Naive B cell (primary cell): ENCODE results near the gene CHADL. TPM values are rescaled to one million over a fixed set of nuclear protein-coding genes. Genes with fewer than 3 reads are reported as not detected.

Experiments used
- ATAC-seq, 2 donors: fragments of 150-1000 bp; cut with Tn5 transposase; 2 replicates each; pipeline ENCODE4 v1.10.0; 2021; ENCODE audit warnings: low read depth in 2 of 2, mild to moderate bottlenecking in 2 of 2, moderate library complexity in 2 of 2
- DNase-seq: peaks from one replicate; pipeline ENCODE4 v3.0.0; 2022
- H3K27ac Mint-ChIP-seq, 6 donors: one replicate each; pipeline ENCODE4 v1.8.0; 2020 to 2022; ENCODE audit warnings: mild to moderate bottlenecking in 6 of 6, mixed read lengths in 6 of 6, moderate library complexity in 5 of 6, inconsistent platforms in 2 of 6
- H3K27me3 Mint-ChIP-seq, 3 donors: one replicate each; pipeline ENCODE4 v1.8.0; 2021 to 2022; ENCODE audit warnings: mixed read lengths in 3 of 3, mild to moderate bottlenecking in 1 of 3
- H3K36me3 Mint-ChIP-seq, 2 donors: one replicate each; pipeline ENCODE4 v1.8.0; 2020 to 2022; ENCODE audit warnings: mixed read lengths in 2 of 2, inconsistent platforms in 1 of 2, mild to moderate bottlenecking in 1 of 2
- H3K4me1 Mint-ChIP-seq, 3 donors: one replicate each; pipeline ENCODE4 v1.8.0; 2020 to 2022; ENCODE audit warnings: mixed read lengths in 3 of 3, inconsistent platforms in 1 of 3, mild to moderate bottlenecking in 1 of 3, moderate library complexity in 1 of 3
- H3K4me3 Mint-ChIP-seq, 8 donors: one replicate each; pipeline ENCODE4 v1.8.0; 2020 to 2022; ENCODE audit warnings: mild to moderate bottlenecking in 8 of 8, mixed read lengths in 8 of 8, moderate library complexity in 8 of 8, inconsistent platforms in 2 of 8
- H3K9me3 Mint-ChIP-seq, 7 donors: one replicate each; pipeline ENCODE4 v1.8.0; 2020 to 2022; ENCODE audit warnings: mixed read lengths in 7 of 7, mild to moderate bottlenecking in 5 of 7, inconsistent platforms in 2 of 7, moderate library complexity in 1 of 7
- polyA plus RNA-seq, 6 donors: library from polyadenylated mRNA; unstranded; fragments of 300-500 nt; fragmentation: Illumina TruSeq; gene quantifications; one replicate each; pipeline ENCODE4 v1.2.3, GENCODE V29; 2021; ENCODE audit warnings: low read depth in 6 of 6

The CHADL gene
- polyA plus RNA-seq, 6 donors from 2014 or later: not detected

- Mint-ChIP-seq H3K4me3 (peak overlapping the region in 6 of 8 donors; percentile 38 to 99 (median 46)), H3K27me3 (peaks cover 0 to 8% (median 3%) of the 10 kb centered on the region in 3 donors), H3K4me1 (peaks cover 24 to 43% (median 41%) of the 10 kb centered on the region in 3 donors), H3K36me3 (peaks cover 8 to 11% of the 10 kb centered on the region in 2 donors), H3K9me3 (peaks cover 0 to 1% (median 0%) of the 10 kb centered on the region in 7 donors), H3K27ac (no peak overlapping the region)
- DNase-seq: no peak
- ATAC-seq: no peak
Measured at GRCh38 chr22:41206719-41207118, 34.0 kb downstream of the CHADL start.

GRCh38 chr22:41204992-41205900 is 35.5 kb downstream of the CHADL start, which contains the start of gene L3MBTL2:
L3MBTL2 (plus strand) TSS chr22:41205312; CDS start chr22:41205363, 51 bp downstream.
- Mint-ChIP-seq H3K27me3 (peaks cover 0 to 18% (median 3%) of the 10 kb centered on the region in 3 donors), H3K4me1 (peaks cover 24 to 43% (median 41%) of the 10 kb centered on the region in 3 donors), H3K9me3 (peaks cover 0 to 1% (median 0%) of the 10 kb centered on the region in 7 donors), H3K27ac (peak within 1 kb of the TSS; percentile 53 to 98 (median 93)), H3K4me3 (peak within 1 kb of the TSS; percentile 90 to 99 (median 97)), H3K36me3 (peaks cover 8 to 11% of the 10 kb centered on the region in 2 donors)
- ATAC-seq: peak; percentile 98 to 99
- DNase-seq: peak; percentile 97

- Mint-ChIP-seq H3K9me3 (peaks cover 0 to 1% (median 0%) of the 10 kb centered on the region in 7 donors), H3K27ac (peak overlapping the region in 4 of 6 donors; percentile 53 to 91 (median 88)), H3K4me3 (peak overlapping the region in 7 of 8 donors; percentile 48 to 95 (median 70)), H3K4me1 (peaks cover 20 to 37% (median 36%) of the 10 kb centered on the region in 3 donors), H3K27me3 (peaks cover 0 to 26% (median 3%) of the 10 kb centered on the region in 3 donors), H3K36me3 (peaks cover 0 to 6% of the 10 kb centered on the region in 2 donors)
- DNase-seq (no peak), ATAC-seq (no peak)
Measured at GRCh38 chr22:41204066-41204465, 36.7 kb downstream of the CHADL start.

GRCh38 chr22:41203118-41203517 is 37.6 kb downstream of the CHADL start:
- Mint-ChIP-seq H3K4me1 (peaks cover 25 to 42% (median 40%) of the 10 kb centered on the region in 3 donors), H3K27me3 (peaks cover 0 to 26% (median 3%) of the 10 kb centered on the region in 3 donors), H3K36me3 (peaks cover 0 to 6% of the 10 kb centered on the region in 2 donors), H3K9me3 (peaks cover 0 to 1% (median 0%) of the 10 kb centered on the region in 7 donors), H3K4me3 (no peak overlapping the region), H3K27ac (no peak overlapping the region)
- no peak for ATAC-seq
- DNase-seq: no peak

- DNase-seq: no peak
- H3K27ac Mint-ChIP-seq: no peak overlapping the region
- peaks cover 0 to 1% (median 0%) of the 10 kb centered on the region in 7 donors for H3K9me3 Mint-ChIP-seq
- H3K4me3 Mint-ChIP-seq: peak overlapping the region in 2 of 8 donors; percentile 26 to 33
- H3K4me1 Mint-ChIP-seq: peaks cover 27 to 28% (median 28%) of the 10 kb centered on the region in 3 donors
- ATAC-seq: no peak
- H3K36me3 Mint-ChIP-seq: peaks cover 0 to 6% of the 10 kb centered on the region in 2 donors
- peaks cover 0 to 26% (median 3%) of the 10 kb centered on the region in 3 donors for H3K27me3 Mint-ChIP-seq
Measured at GRCh38 chr22:41201141-41201540, 39.6 kb downstream of the CHADL start.

GRCh38 chr22:41198027-41198580 is 42.6 kb downstream of the CHADL start:
- Mint-ChIP-seq H3K36me3 (no peaks in the 10 kb centered on the region), H3K9me3 (peaks cover 0 to under 1% (median 0%) of the 10 kb centered on the region in 7 donors), H3K4me3 (peak overlapping the region; percentile 81 to 97 (median 90)), H3K27me3 (peaks cover 0 to 18% (median 0%) of the 10 kb centered on the region in 3 donors), H3K27ac (peak overlapping the region in 5 of 6 donors; percentile 0 to 95 (median 71)), H3K4me1 (peaks cover 9 to 11% (median 10%) of the 10 kb centered on the region in 3 donors)
- no peak for DNase-seq
- peak in 1 of 2 donors; percentile 17 for ATAC-seq

- H3K27ac Mint-ChIP-seq: peak overlapping the region in 5 of 6 donors; percentile 0 to 95 (median 71)
- ATAC-seq (peak; percentile 88), DNase-seq (peak; percentile 72)
- H3K36me3 Mint-ChIP-seq: no peaks in the 10 kb centered on the region
- no peaks in the 10 kb centered on the region for H3K9me3 Mint-ChIP-seq
- H3K4me3 Mint-ChIP-seq: peak overlapping the region; percentile 81 to 97 (median 90)
- peaks cover 0 to 18% (median 0%) of the 10 kb centered on the region in 3 donors for H3K27me3 Mint-ChIP-seq
- peaks cover 9 to 11% (median 10%) of the 10 kb centered on the region in 3 donors for H3K4me1 Mint-ChIP-seq
Measured at GRCh38 chr22:41197038-41197972, 43.4 kb downstream of the CHADL start.

GRCh38 chr22:41193829-41194228 is 46.9 kb downstream of the CHADL start:
- no peaks in the 10 kb centered on the region for H3K36me3 Mint-ChIP-seq
- ATAC-seq: no peak
- H3K4me3 Mint-ChIP-seq: peak overlapping the region in 1 of 8 donors; percentile 6
- H3K27ac Mint-ChIP-seq: peak overlapping the region in 1 of 6 donors; percentile 7
- H3K27me3 Mint-ChIP-seq: no peaks in the 10 kb centered on the region
- peaks cover 9 to 11% (median 10%) of the 10 kb centered on the region in 3 donors for H3K4me1 Mint-ChIP-seq
- no peak for DNase-seq
- H3K9me3 Mint-ChIP-seq: no peaks in the 10 kb centered on the region

- H3K36me3 Mint-ChIP-seq: no peaks in the 10 kb centered on the region
- H3K27ac Mint-ChIP-seq: peak overlapping the region in 1 of 6 donors; percentile 61
- no peak overlapping the region for H3K4me3 Mint-ChIP-seq
- no peaks in the 10 kb centered on the region for H3K9me3 Mint-ChIP-seq
- DNase-seq: no peak
- no peak for ATAC-seq
- no peaks in the 10 kb centered on the region for H3K27me3 Mint-ChIP-seq
- H3K4me1 Mint-ChIP-seq: no peaks in the 10 kb centered on the region
Measured at GRCh38 chr22:41191467-41191866, 49.3 kb downstream of the CHADL start.

GRCh38 chr22:41184679-41185078 is 56.1 kb downstream of the CHADL start:
- ATAC-seq (no peak), DNase-seq (no peak)
- no peaks in the 10 kb centered on the region for H3K9me3 Mint-ChIP-seq
- H3K27ac Mint-ChIP-seq: no peak overlapping the region
- peaks cover 0 to 11% (median 3%) of the 10 kb centered on the region in 3 donors for H3K4me1 Mint-ChIP-seq
- no peak overlapping the region for H3K4me3 Mint-ChIP-seq
- no peaks in the 10 kb centered on the region for H3K27me3 Mint-ChIP-seq
- H3K36me3 Mint-ChIP-seq: peaks cover 0 to 3% of the 10 kb centered on the region in 2 donors

- DNase-seq: no peak
Measured at GRCh38 chr22:41181349-41182241, 59.1 kb downstream of the CHADL start.

More at GRCh38 chr22:41181349-41182241, 59.1 kb downstream of the CHADL start:
- Mint-ChIP-seq H3K4me1 (peaks cover 5 to 19% (median 7%) of the 10 kb centered on the region in 3 donors), H3K27ac (peak overlapping the region in 5 of 6 donors; percentile 47 to 72 (median 59)), H3K4me3 (peak overlapping the region in 1 of 8 donors; percentile 66), H3K27me3 (no peaks in the 10 kb centered on the region), H3K36me3 (peaks cover 6 to 12% of the 10 kb centered on the region in 2 donors), H3K9me3 (no peaks in the 10 kb centered on the region)
- no peak for ATAC-seq
